PC-9 (cell line): ENCODE measurements around the gene FSIP2. TPM values are rescaled to one million over a fixed set of nuclear protein-coding genes. Genes with fewer than 3 reads are reported as not detected.

ENCODE experiments used
- BruUV-seq: library from RNA; stranded (reverse); fragments of 400-500 nt; replicated peaks from 2 replicates; lab custom pipeline; 2021; lab: Mats Ljungman, UMichigan
- CTCF ChIA-PET: fragments of 300-600 bp; sonication (Branson Sonifier 250); formaldehyde crosslinking; loops from one replicate; lab custom pipeline; 2022; ENCODE audit warnings: antibody characterized with exemption; lab: Charles Lee
- POLR2A ChIA-PET: fragments of 300-600 bp; sonication (Branson Sonifier 250); formaldehyde crosslinking; loops from one replicate; lab custom pipeline; 2022; ENCODE audit warnings: antibody characterized with exemption; ENCODE audit not compliant: unreplicated experiment; lab: Charles Lee
- DNase-seq, 2 experiments: peaks; one replicate each; pipeline versions ENCODE4 v3.0.0 to v3.0.0-alpha.2; 2015 to 2022; ENCODE audit warnings: mixed read lengths in 1 of 2
- H2AFZ ChIP-seq: fragments of 200-600 bp; sonication (generic); 2 replicates; pipeline ENCODE4 v1.8.1; 2017; ENCODE audit warnings: antibody characterized with exemption
- H3F3A ChIP-seq: fragments of 200-600 bp; sonication (generic); 2 replicates; pipeline ENCODE4 v1.8.1; 2017; ENCODE audit warnings: antibody characterized with exemption, mild to moderate bottlenecking, low read depth; ENCODE audit not compliant: insufficient read depth
- H3K27ac ChIP-seq: fragments of 200-600 bp; sonication (generic); 2 replicates; pipeline ENCODE4 v1.6.1; 2016; ENCODE audit warnings: mixed run types
- H3K27me3 ChIP-seq: fragments of 200-600 bp; sonication (generic); 2 replicates; pipeline ENCODE4 v1.6.1; 2016; ENCODE audit warnings: low read depth, mixed run types; ENCODE audit not compliant: insufficient read depth
- H3K36me3 ChIP-seq: fragments of 200-600 bp; sonication (generic); 2 replicates; pipeline ENCODE4 v1.6.1; 2016; ENCODE audit warnings: low read depth, mixed run types
- H3K4me1 ChIP-seq: fragments of 200-600 bp; sonication (generic); replicated peaks from 2 replicates; pipeline ENCODE4 v1.6.1; 2016; ENCODE audit warnings: mixed run types; ENCODE audit not compliant: insufficient read depth
- H3K4me2 ChIP-seq: fragments of 200-600 bp; sonication (generic); 2 replicates; pipeline ENCODE4 v1.6.1; 2017; ENCODE audit warnings: mixed run types
- H3K4me3 ChIP-seq: fragments of 200-600 bp; sonication (generic); 2 replicates; pipeline ENCODE4 v1.6.1; 2016; ENCODE audit warnings: mixed run types
- H3K79me2 ChIP-seq: fragments of 200-600 bp; sonication (generic); 2 replicates; pipeline ENCODE4 v1.6.1; 2017; ENCODE audit warnings: low read depth, mixed run types
- H3K9me2 ChIP-seq: fragments of 200-600 bp; sonication (generic); 2 replicates; pipeline ENCODE4 v1.8.1; 2017; ENCODE audit warnings: mild to moderate bottlenecking; ENCODE audit not compliant: insufficient read depth
- H3K9me3 ChIP-seq: fragments of 200-600 bp; sonication (generic); 2 replicates; pipeline ENCODE4 v1.8.1; 2016; ENCODE audit warnings: low read depth; ENCODE audit not compliant: insufficient read depth
- H4K20me1 ChIP-seq: fragments of 200-600 bp; sonication (generic); 2 replicates; pipeline ENCODE4 v1.8.1; 2017; ENCODE audit not compliant: insufficient read depth
- EZH2 ChIP-seq: fragments of 200-600 bp; sonication (generic); IDR thresholded peaks from 2 replicates; pipeline ENCODE4 v1.8.0; 2017; ENCODE audit warnings: antibody characterized with exemption, low read depth
- intact Hi-C: fragments of 100-400 bp; cut with micrococcal nuclease; formaldehyde crosslinking; loops from one replicate; pipeline ENCODE4 v1.10.0; 2022; ENCODE audit not compliant: unreplicated experiment
- total RNA-seq: library from RNA; stranded (reverse); gene quantifications from 2 replicates; pipeline ENCODE4 v1.2.3, GENCODE V29; 2021
- TF ChIP-seq, protein P1 (sequence below): fragments of 200-600 bp; sonication (generic); conservative IDR thresholded peaks from 2 replicates; pipeline ENCODE4 v1.6.1; 2017; ENCODE audit warnings: mixed run types, antibody characterized with exemption, mild to moderate bottlenecking, moderate library complexity

Gene FSIP2
- total RNA-seq, 1 experiment from 2014 or later = 0.22 TPM

- ChIA-PET CTCF (no interaction called here), POLR2A (no interaction called here)
- no peak for TF ChIP-seq EZH2
- TF ChIP-seq, protein P1, sequence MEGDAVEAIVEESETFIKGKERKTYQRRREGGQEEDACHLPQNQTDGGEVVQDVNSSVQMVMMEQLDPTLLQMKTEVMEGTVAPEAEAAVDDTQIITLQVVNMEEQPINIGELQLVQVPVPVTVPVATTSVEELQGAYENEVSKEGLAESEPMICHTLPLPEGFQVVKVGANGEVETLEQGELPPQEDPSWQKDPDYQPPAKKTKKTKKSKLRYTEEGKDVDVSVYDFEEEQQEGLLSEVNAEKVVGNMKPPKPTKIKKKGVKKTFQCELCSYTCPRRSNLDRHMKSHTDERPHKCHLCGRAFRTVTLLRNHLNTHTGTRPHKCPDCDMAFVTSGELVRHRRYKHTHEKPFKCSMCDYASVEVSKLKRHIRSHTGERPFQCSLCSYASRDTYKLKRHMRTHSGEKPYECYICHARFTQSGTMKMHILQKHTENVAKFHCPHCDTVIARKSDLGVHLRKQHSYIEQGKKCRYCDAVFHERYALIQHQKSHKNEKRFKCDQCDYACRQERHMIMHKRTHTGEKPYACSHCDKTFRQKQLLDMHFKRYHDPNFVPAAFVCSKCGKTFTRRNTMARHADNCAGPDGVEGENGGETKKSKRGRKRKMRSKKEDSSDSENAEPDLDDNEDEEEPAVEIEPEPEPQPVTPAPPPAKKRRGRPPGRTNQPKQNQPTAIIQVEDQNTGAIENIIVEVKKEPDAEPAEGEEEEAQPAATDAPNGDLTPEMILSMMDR = no peak
- H3K9me2 ChIP-seq = no peaks in the 10 kb centered on the region
- no peaks in the 10 kb centered on the region for H3F3A ChIP-seq
- no peak overlapping the region for H3K27ac ChIP-seq
- no peaks in the 10 kb centered on the region for H3K27me3 ChIP-seq
- no peaks in the 10 kb centered on the region for H4K20me1 ChIP-seq
- no peaks in the 10 kb centered on the region for H3K36me3 ChIP-seq
- H3K79me2 ChIP-seq = no peaks in the 10 kb centered on the region
- H2AFZ ChIP-seq = no peak overlapping the region
- BruUV-seq = no TSS peak
- no peaks in the 10 kb centered on the region for H3K4me1 ChIP-seq
- no peak for DNase-seq
- H3K4me2 ChIP-seq = no peak overlapping the region
- H3K4me3 ChIP-seq = no peak overlapping the region
- intact Hi-C loops = no loop called here
- H3K9me3 ChIP-seq = no peaks in the 10 kb centered on the region
These were observed 46.6 kb downstream of the FSIP2 start for GRCh38 chr2:185785156-185785555.

DNA sequence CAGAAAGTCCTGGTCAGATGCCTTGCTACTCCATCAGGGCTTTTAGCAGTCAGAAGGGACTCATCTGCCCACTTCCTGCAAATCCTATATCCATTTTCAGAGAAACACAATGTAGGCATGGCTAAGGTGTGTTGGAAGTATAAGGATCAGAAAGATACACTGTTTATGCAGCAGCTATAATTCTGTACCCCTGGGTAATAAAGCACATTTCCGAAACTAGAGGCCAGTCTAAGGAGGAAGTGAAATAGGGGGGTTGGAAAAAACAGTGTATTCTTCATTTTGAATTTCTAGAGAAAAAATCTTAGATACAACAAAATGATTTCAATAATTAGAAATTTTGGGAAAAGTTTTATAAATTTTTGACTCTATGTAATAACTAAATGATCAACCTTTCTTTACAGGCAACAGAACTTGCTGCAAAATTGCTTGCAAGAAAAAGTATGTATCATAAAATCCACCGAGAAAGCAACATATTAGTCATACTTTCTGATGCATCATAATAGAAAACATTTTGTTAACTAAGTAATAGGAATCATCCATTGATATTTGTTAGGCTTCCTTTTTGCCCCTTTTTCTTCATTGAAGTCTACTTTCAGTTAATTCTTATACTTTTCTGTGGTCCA is 47.4 kb downstream of the FSIP2 start:
- H3K4me3 ChIP-seq = no peak overlapping the region
- H3F3A ChIP-seq = no peaks in the 10 kb centered on the region
- no peak overlapping the region for H3K4me2 ChIP-seq
- TF ChIP-seq EZH2 = no peak
- TF ChIP-seq, protein P1 = no peak
- DNase-seq = no peak
- H3K79me2 ChIP-seq = no peaks in the 10 kb centered on the region
- no peak overlapping the region for H2AFZ ChIP-seq
- H3K9me2 ChIP-seq = no peaks in the 10 kb centered on the region
- H3K27me3 ChIP-seq = no peaks in the 10 kb centered on the region
- H4K20me1 ChIP-seq = no peaks in the 10 kb centered on the region
- ChIA-PET CTCF (no interaction called here), POLR2A (no interaction called here)
- no peaks in the 10 kb centered on the region for H3K9me3 ChIP-seq
- no peaks in the 10 kb centered on the region for H3K36me3 ChIP-seq
- no peaks in the 10 kb centered on the region for H3K4me1 ChIP-seq
- H3K27ac ChIP-seq = no peak overlapping the region
- BruUV-seq = no TSS peak
- intact Hi-C loops = no loop called here

GRCh38 chr2:185787227-185788145 is 48.9 kb downstream of the FSIP2 start:
- TF ChIP-seq, protein P1 = no peak
- no peak for TF ChIP-seq EZH2
- Histone ChIP-seq H3K9me3 (no peaks in the 10 kb centered on the region), H3K4me2 (no peak overlapping the region), H4K20me1 (no peaks in the 10 kb centered on the region), H3K27me3 (no peaks in the 10 kb centered on the region), H3K79me2 (no peaks in the 10 kb centered on the region), H3K27ac (no peak overlapping the region), H3K4me3 (no peak overlapping the region), H3K9me2 (no peaks in the 10 kb centered on the region), H3K4me1 (no peaks in the 10 kb centered on the region), H2AFZ (no peak overlapping the region), H3K36me3 (no peaks in the 10 kb centered on the region), H3F3A (no peaks in the 10 kb centered on the region)
- BruUV-seq = no TSS peak
- POLR2A ChIA-PET = no interaction called here
- no peak for DNase-seq
- intact Hi-C loops = no loop called here
- CTCF ChIA-PET = no interaction called here
